ENCODE data around the gene PLA2G2A.

DNA sequence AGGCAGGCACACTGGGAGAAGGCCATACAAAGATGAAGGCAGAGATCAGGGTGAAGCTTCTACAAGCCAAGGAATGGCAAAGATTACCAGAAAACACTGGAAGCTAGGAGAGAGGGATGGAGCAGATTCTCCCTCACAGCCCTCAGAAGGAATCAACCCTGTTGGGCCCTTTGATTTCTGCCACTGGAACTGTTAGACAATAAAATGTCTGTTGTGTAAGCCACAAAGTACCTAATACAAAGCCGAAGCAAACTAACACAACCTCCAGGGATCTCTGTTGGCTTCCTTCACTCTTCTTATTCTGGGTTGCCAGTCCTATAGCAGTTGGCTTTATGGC, 1.7 kb upstream of the PLA2G2A start:
- TF ChIP-seq, protein P1, sequence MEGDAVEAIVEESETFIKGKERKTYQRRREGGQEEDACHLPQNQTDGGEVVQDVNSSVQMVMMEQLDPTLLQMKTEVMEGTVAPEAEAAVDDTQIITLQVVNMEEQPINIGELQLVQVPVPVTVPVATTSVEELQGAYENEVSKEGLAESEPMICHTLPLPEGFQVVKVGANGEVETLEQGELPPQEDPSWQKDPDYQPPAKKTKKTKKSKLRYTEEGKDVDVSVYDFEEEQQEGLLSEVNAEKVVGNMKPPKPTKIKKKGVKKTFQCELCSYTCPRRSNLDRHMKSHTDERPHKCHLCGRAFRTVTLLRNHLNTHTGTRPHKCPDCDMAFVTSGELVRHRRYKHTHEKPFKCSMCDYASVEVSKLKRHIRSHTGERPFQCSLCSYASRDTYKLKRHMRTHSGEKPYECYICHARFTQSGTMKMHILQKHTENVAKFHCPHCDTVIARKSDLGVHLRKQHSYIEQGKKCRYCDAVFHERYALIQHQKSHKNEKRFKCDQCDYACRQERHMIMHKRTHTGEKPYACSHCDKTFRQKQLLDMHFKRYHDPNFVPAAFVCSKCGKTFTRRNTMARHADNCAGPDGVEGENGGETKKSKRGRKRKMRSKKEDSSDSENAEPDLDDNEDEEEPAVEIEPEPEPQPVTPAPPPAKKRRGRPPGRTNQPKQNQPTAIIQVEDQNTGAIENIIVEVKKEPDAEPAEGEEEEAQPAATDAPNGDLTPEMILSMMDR (IDR thresholded peaks at IDR 0.05) = no peak
- no peak for TF ChIP-seq POLR2A (IDR thresholded peaks at IDR 0.05)
